ENCODE data around the gene CLN3.
"Not testable (repeated sequence)": the region's sequence is repeated elsewhere in the genome, so short reads cannot be mapped to it uniquely, and the experiment has no call there.

CLN3 gene

DNA sequence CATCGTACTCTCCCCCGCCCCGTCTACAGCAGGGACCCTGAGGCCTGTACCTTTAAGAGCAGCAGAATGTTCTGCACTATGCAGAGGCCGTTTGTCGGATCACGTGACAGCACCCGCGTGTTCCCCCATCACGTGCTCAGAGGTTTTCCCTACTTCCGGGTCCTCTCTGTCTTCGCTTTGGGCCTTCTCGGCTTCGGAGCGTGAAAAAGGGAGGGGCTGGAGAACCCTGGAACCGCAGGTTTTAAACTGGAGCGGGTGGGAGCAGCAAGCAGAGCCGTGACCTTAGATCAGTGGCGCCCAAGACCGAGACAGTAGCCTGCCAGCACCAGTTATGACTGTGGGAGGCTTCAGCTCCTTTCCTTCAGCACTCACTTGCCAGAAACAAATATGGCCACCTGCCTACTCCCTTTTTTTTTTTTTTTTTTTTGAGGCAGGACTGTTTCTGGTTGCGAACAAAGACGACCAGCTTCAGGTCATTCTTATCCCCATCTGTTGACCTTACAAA, at the start of gene CLN3:
TSS of gene CLN3 (minus strand) at position 105 of the 505 bp plus-strand sequence. CDS start 315 bp downstream, outside the sequence.
- peak; percentile 57 to 82 (median 66) for DNase-seq

DNA sequence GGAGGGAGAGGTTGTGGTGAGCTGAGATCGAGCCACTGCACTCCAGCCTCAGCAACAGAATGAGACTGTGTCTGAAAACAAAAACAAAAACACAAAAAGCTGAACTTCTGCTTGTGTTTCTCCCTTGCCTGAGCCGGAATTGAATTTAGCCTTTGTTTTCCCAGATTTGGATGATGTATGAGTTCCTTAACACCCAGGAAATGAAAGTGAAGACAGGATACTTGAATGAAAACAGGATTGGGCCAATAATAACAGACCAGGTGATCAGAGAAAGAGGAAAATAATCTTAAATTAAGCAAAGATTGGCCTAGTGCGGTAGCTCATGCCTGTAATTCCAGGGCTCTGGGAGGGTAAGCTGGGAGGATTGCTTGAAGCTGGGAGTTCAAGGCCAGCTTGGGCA, 48.5 kb upstream of the CLN3 start:
- DNase-seq: no peak

DNA sequence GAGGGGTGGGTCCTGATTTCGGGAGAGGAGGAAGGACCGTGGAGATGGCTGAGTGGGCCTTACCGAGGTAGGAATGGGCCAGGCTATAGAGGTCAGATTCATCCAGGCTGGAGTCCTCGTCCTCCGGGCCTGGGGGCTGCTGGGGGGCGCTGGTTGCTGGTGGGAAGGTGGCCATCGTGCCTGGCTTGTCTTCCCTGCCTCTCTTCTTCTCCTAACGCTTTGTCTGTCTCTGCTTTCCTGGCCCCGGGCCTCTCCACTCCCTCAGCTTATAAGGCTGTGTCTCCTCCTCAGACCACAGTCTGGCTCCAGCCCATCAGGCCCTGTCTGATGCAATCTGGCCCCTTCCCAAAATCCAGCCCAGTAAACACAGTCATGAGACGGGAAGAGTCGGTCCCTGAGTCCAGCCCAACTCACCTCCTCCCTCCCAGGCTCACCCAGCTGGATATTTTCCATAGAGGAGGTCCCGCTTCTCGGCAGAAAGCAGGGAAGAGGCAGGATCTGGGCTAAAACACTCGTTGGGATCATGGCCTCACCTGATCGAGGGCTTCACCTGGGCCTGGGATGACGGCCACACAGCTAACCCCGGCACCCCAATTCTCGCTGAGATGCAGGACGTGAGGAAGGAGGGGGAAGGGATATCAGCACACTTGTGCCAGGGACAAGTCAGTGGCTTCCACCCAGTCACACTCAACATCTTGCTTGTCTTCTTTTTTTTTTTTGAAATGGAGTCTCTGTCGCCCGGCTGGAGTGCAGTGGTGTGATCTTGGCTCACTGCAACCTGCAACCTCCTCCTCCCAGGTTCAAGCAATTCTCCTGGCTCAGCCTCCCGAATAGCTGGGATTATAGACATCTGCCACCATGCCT, 47.1 kb upstream of the CLN3 start, which contains the start of gene NUPR1:
TSS of gene NUPR1 (minus strand) at position 242 of the 864 bp plus-strand sequence. CDS start at position 175, 67 bp downstream.
- no peak for DNase-seq

DNA sequence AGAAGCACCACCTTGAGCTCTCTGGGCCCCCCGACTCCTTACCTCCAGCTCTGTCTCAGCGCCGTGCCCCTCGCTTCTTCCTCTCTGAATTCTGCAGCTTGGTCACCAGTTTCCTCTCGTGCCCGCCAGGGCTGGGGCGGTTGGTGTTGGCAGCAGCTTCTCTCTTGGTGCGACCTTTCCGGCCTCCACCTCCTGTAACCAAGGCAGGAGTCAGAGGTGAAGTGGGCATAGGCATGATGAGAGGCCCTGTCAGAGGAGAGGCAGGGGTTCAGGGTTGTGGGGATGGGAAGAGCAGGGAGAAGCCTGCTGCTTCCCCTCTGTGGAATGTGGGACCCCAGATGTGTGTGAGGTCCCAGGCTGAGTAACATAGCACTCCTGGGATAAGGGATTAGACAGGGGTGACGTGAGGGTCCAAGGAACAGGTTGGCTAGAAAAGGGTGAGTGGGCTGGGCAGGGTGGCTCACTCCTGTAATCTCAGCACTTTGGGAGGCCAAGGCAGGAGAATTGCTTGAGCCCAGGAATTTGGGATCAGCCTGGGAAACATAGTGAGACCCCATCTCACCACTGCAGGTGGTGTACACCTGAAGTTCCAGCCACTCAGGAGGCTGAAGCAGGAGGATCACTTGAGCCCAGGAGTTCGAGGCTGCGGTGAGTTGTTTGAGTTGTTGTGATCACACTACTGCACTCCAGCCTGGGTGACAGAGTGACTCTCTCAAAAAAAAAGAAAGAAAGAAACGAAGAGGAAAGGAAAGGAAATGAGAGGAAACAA, 46.3 kb upstream of the CLN3 start:
- no peak for DNase-seq

DNA sequence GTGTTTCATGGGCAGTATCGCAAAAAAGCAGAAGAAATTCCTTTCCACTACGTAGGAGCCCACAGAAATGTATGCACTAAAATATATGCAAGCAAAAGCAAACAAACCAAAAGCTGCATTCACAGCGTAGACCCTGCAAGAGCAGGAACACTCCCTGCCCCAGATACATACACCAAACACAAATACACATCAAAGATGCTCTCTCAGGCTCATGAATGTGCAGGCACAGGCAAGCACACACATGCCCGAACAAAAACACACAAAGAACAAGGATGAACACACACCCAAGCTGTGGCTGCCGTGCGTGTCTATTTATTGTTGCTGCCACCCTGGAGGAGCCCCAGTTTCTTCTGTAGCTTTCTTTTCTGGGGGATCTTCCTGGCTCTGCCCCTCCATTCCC, 45.2 kb upstream of the CLN3 start:
- no peak for DNase-seq

DNA sequence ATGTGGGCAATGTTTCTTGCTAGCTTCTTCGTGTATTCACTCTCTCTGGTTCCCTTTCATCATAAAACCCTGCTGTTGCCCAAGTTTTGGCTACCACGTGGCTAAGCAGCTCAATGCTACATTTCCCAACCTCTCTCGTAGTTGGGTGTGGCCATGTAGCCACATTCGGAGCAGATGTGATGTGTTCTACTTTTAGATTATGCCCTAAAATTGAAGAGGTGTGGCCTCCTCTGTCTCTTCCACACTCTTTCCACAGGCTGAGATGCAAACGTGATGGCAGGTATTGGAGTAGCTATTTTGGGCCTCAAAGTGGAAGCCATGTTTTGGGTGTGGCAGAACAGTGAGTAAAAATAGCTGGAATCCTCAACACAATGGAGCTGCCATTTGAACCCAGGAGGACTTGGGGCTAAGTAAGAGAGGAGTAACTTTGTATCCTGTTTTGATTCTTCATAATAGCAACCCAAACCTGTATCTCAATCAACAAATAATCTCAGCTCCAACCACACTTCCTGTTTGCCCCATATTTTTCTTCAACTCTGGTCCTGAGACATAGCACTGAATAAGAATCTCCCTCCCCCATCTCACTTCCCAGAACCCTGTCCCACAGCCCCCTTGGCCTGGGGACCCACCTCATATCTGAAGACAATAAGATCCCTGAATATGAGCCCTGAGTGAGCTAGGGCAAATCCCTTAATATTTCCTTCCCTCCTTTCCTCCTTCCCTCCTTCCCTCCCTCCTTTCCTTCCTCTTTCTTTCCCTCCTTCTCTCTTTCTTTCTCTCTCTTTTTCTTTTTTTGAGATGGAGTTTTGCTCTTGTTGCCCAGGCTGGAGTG, 42.9 kb upstream of the CLN3 start:
- DNase-seq: no peak

DNA sequence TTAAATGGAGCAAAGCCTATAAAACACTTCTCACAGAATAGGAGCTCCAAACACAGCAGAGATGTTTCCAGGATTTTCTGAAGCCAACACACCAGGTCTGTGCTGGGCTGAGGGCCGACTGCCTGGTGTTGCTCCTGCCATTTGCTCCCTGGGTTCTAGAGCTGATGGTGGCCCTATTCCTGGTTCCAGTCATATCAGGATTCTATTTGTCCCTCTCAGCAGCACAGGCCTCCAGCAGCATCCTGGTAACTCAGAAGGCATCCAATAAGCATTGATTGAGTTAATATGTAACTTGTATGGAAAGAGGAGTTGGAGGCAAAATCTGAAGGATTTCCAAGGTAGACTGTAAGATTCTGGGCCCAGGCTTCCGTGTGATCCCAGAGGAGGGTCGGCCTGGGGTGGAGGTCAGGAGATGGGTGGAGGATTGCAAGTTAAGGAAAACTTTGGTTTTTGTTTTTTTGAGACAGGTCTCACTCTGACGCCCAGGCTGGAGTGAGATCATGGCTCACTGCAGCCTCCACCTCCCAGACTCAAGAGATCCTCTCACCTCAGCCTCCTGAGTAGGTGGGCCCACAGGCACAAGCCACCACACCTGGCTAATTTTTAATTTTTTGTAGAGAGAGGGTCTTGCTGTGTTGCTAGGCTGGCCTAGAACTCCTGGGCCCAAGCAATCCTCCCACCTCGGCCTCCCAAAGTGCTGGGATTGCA, 41.2 kb upstream of the CLN3 start:
- DNase-seq: no peak

DNA sequence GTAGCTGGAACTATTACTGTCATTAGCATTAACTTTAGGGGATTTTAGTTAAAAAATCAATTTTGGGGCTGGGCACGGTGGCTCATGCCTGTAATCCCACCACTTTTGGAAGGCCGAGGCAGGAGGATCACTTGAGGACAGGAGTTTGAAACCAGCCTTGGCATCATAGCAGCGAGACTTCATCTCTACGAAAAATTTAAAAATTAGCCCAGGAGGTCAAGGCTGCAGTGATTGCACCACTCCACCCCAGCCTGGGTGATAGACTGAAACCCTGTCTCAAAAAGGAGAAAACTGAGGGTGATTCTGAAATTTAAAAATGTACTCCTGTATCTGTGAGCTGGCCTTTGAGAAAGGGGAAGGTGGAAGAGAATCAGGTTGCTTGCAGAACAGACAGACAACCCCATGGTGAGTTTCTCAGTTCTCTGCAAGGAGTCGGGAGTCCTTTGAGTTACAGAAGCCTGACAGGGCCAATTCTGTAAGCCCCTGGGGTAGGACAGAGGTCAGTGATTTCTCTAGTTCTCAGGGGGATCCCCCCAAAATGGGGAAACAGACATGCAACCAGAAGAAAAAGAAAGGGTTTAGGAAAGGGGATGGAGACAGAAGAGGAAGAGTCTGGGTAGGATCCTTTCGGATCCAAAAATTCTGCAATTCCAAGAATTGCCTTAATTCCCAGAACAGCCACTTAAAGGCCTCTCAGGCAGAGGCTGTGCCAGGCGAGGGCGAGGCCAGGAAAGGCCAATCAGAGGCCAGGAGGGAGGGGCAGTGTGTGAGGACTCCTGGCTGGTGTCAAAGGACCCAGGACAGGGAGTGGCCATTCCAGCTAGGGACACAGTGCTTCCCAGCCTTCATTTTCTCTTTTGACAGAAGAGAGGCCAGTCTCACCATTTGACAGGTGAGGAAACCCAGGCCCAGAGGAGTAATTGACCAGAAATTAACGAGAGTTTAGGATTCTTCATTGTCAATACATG, 40.2 kb upstream of the CLN3 start:
- DNase-seq: no peak

DNA sequence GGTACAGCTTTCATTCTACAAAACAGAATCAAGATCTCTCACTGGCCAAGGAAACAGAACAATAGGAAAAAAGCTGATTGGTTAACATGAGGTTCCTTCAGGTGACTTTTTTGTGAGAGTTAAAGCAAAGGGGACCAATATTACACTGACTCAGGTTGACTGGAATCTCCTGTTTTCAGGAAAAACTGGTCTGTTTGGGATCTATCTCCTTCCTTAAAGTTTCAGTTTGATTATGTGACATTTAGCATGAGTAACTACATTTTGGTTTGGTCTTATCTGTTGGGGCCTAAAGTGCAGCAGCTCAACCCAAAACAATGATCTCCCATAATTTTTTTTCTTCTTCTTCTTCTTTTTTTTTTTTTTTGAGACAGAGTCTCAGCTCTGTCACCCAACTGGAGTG, 37.2 kb upstream of the CLN3 start:
- DNase-seq: no peak

DNA sequence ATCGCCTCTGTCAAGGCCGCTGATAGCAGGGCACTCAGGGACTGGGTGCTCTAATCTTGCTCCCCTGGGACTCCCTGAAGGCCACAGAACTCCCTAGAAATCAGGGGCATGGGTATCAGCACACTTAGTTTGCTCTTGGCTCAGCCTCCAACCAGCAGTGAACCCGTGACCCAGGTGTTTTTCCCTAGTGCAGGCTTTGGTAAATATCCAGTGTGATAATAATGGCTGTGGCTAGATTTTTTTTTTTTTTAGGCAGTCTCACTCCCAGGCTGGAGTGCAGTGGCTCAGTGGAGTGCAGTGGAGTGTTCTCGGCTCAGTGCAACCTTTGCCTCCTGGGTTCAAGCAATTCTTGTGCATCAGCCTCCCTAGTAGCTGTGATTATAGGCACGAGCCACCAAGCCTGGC, 36.6 kb upstream of the CLN3 start:
- DNase-seq: no peak

DNA sequence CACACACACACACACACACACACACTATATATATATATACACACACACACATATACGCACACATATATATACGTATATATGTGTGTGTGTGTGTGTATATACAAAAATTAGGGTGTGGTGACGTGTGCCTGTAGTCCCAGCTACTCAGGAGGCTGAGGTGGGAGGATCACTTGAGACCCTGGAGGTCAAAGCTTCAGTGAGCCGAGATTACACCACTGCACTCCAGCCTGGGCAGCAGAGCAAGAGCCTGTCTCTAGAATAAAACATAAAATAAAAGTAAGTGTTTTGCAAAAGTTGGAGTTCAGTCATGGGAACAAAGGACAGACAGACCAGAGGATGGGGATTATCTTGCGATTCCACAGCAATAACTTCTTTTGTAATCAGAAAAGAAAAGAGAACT, 36.1 kb upstream of the CLN3 start:
- DNase-seq: no peak

DNA sequence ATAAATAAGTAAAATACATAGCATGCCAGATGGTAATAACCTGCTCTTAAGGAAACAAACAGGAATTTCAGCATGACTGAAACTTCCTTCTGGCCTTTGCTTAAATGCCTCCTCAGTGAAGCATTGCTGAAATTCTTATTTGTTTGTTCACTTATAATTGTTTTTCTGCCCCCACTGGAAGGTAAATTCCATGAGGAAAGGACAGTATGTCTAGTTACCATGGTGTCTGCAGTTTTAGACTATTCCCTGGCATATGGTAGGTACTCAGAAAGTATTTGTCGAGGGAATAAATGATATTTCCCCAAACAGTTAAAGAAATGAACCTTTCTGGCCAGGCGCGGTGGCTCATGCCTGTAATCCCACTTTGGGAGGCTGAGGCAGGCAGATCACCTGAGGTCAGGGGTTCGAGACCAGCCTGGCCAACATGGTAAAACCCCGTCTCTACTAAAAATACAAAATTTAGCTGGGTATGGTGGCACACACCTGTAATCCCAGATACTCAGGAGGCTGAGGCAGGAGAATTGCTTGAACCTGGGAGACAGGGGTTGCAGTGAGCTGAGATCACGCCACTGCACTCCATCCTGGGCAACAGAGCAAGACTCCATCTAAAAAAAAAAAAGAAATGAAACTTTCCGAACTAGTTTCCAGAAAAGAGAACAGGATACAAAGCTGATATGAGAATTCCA, 35.4 kb upstream of the CLN3 start:
- not testable (repeated sequence) for DNase-seq

DNA sequence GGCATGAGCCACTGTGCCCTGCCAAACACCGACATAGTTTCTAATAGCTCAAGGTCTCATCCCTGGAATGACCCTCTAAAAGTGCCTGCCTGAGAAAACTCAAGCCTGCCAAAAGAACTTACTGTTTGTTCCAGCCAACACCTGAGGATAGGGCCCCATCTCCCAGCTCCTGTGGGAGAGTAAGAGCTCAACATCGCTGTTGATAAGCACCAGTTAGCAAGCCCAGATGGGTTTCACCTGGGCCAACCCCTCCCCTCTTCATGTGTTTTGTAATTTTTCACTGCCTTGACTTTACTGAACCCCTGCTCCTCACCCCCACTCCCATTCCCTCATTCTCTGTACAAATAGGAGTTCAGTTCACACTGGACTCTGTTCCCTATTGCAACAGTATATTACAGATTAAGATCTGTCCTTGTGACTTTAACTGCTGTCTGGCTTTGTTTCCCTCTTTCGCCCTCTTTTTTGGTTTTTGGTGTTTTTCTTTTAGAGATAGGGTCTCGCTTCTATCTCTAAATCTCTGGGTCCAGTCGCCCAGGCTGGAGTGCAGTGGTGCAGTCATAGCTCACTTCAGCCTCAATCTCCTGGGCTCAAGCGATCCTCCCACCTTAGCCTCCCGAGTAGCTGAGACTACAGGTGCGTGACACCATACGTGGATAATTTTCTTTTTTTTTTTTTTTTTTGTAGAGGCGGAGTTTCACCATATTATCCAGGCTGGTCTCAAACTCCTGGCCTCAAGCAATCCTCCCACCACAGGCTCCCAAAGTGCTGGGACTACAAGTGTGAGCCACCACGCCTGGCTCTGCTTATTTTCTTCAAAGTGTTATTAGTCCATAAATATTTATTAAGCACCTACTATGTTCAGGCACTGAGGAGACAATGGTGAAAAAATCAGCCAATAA, 34.6 kb upstream of the CLN3 start:
- no peak for DNase-seq

DNA sequence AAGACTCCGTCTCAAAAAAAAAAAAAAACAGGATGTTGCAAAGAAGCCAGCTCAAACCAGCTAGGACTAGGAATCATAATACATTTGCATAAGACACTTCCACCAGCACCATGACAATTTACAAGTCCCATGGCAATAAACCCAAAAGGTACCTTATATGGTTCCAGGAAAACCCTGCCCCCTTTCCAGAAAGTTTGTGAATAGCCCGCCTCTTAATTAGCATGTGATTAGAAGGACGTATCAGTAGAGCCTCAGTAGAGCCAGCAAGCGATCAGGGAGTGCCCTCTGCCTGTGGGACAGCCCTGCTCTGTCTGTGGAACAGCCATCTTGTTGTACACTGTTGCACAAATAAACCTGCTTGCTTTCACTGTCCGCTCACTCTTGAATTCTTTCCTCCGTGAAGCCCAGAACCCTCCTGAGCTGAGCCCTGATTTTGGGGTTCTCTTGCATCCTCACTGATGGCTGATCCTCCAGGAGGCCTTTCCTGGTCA, 32.9 kb upstream of the CLN3 start:
- no peak for DNase-seq

DNA sequence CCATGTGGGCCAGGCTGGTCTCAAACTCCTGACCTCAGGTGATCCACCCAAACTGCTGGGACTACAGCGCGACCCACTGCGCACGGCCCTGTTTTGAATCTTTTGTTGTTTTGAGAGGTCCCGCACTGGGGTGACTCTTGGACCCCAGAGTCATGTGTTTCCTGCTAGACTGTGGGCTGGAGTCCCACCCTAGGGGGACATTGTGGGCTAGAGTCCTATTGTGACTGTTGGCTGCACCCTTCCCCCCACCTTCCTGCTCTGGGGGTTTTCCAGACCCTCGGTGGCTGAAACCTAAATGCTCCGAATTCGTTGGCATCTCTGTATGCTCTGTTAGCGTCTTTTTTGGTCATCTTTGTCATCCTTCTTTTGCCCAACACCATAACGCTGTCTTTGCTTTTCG, 30.9 kb upstream of the CLN3 start:
- no peak for DNase-seq

DNA sequence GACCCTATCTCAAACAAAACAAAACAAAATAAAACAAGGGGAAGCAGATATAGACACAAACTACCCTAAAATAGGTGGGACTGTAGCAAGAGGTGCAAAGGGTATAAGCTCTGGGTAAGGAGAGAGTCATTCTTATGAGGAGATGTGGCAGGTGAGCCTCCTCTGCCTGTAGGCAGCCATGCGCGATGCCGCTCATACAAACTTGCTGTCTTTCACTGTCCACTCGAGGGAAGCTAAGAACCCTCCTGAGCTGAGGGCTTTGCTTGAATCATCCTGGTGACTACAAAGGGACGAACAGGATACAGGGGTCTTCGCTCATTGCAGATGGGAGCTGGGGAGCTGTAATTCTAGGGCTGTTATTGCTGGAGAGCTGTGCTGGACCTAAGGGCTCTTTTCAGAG, 29.6 kb upstream of the CLN3 start:
- no peak for DNase-seq

DNA sequence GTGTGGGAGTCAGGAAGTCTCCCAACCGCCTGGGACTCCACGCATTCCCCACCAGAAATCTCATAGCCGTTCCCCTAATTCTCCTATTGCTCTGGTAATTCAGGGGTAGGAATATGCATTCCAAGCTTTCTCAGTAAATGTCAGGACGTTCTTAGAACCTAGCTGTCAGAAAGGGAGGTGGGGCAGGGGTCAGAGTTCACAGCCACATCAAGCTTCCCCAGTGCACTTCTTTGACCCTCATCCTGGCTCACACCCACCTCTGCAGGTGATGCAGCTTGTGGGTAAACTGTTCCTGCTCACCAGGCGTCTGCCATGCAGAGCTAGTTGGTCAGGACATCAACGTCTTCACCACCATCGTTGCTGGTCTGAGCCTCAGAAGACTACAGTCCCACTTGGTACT, 28.8 kb upstream of the CLN3 start:
- DNase-seq: no peak

DNA sequence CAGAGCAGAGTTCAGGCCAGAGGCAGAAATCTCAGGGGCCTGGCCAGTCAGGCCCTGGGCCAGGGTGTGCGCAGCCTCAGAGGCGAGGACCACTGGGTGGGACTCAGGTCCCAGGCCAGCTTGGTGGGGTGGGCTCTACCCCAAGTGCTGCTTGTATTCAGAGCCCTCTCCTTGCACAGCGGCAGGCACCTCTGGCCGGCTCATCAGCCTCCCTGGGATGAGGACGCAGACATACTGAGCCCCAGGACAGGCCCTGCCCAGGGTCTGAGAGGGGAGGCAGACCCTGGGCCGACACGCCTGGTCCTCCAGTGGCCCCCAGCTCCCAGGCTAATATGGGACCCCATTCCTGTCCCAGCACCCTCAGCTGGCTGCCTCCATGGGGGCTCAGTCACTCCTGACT, 22.4 kb upstream of the CLN3 start:
- no peak for DNase-seq

Measured in activated CD4-positive, CD25-positive, alpha-beta regulatory T cell (primary cell).